ENCODE results near the gene ZNF284. TPM values are rescaled to one million over a fixed set of nuclear protein-coding genes. Genes with fewer than 3 reads are reported as not detected.

Gene ZNF284
- total RNA-seq = 0.76 and 0.81 TPM in 2 replicates

DNA sequence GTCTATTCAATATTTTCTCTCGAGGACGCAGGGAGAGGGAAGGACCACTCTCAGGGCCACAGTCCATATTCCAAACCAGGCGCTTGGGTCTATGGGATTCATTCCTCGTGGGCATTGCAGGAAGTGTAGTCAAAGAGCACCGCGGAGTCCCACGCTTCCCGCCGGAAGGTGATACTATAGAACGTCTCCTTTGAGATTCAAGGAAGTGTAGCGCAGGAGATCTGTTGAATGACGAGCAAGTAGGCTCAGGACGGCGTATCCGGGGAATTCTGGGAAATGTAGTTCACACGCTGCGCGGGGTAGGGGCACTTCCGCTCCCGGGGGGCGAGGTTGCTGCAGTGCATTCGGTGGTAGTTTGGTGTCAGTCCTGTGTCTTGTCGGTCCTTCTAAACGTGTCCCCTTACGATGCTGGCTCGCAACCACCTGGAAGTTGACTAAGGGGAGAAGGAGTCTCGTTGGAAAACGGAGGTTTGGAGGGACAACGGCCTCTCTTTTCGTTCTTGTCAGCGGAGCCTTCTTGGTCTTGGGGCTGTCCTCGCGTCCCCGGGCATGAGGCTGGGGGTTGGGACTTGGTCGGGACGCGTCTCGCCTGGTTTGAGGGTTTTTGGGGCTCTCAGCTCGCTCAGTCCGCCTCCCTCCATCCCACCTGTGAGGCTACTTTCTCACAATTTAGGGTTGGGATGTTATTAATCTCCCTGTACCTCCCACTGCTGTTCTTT lies at the start of gene ZNF284:
Gene ZNF284 (plus strand): TSS at position 336 of the 719 bp plus-strand sequence. CDS start 4,231 bp downstream, outside the sequence.

GRCh38 chr19:44025217-44025936 lies 46.6 kb upstream of the ZNF284 start, which contains the start of gene ZNF222:
TSS of gene ZNF222 (plus strand) at chr19:44025379. CDS start at chr19:44025437, 58 bp downstream.

GRCh38 chr19:44051650-44052402 lies 20.1 kb upstream of the ZNF284 start, which contains the start of gene ZNF223:
TSS of gene ZNF223 (plus strand) at chr19:44052036. CDS start at chr19:44055177, 3,141 bp downstream.

GRCh38 chr19:44093931-44094765 lies 22.2 kb downstream of the ZNF284 start, which contains the start of gene ZNF224:
TSS of gene ZNF224 (plus strand) at chr19:44094361. CDS start at chr19:44097874, 3,513 bp downstream.

DNA sequence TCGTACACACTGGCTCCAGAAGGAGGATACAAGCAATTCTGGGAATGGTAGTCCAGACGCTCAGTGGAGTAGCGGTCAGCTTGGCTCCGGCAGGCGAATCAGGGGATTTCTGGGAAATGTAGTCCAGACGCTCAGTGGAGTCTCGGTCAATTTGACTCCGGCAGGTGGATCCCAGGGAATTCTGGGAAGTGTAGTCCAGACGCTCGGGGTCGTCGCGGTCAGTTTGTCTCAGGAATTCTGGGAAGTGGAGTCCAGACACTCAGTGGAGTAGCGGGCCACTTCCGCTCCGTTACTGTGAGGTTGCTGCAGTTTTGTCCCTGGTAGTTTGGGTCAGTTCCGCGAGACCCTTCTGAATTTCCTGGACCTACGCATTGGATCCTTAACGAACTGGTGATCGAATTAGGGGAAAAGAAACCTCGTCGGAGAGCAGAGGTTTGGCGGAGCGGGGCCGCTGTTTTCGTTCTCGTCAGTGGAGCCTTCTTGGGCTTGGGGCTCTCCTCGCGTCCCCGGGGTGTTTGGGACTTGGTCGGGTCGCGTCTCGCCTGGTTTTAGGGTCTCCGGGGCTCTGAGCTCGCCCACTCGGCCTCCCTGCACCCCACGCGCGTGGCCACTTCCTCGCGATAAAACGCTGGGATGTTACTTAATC lies 41.3 kb downstream of the ZNF284 start, which contains the start of gene ZNF225:
Gene ZNF225 (plus strand): TSS at position 262 of the 646 bp plus-strand sequence. CDS start 2,429 bp downstream, outside the sequence.

Other genes starting within 250 kb of the ZNF284 start
- gene ZNF283, start 244.8 kb upstream of the ZNF284 start, total RNA-seq = 2.1 and 3.0 TPM in 2 replicates
- 0.33 and 1.8 TPM in 2 replicates for gene ZNF404, start 188.2 kb upstream of the ZNF284 start, total RNA-seq
- gene ZNF45, start 136.9 kb upstream of the ZNF284 start, total RNA-seq = 3.3 and 12.8 TPM in 2 replicates
- gene ZNF221, start 120.9 kb upstream of the ZNF284 start, total RNA-seq = 2.0 and 2.2 TPM in 2 replicates
- 5.9 and 6.1 TPM in 2 replicates for gene ZNF155, start 88.0 kb upstream of the ZNF284 start, total RNA-seq
- gene ZNF230, start 69.2 kb upstream of the ZNF284 start, total RNA-seq = 1.4 and 2.4 TPM in 2 replicates
- 1.6 and 3.4 TPM in 2 replicates for gene ZNF222, start 46.8 kb upstream of the ZNF284 start, total RNA-seq
- 1.9 and 2.1 TPM in 2 replicates for gene ZNF223, start 20.1 kb upstream of the ZNF284 start, total RNA-seq
- 3.9 and 5.2 TPM in 2 replicates for gene ZNF224, start 22.2 kb downstream of the ZNF284 start, total RNA-seq
- 1.3 and 1.5 TPM in 2 replicates for gene ZNF225, start 41.2 kb downstream of the ZNF284 start, total RNA-seq
- gene ZNF234, start 69.4 kb downstream of the ZNF284 start, total RNA-seq = 1.3 and 3.3 TPM in 2 replicates
- 3.3 and 7.7 TPM in 2 replicates for gene ZNF226, start 92.9 kb downstream of the ZNF284 start, total RNA-seq
- gene ZNF227, start 140.4 kb downstream of the ZNF284 start, total RNA-seq = 3.6 and 7.7 TPM in 2 replicates
- gene ZNF233, start 187.7 kb downstream of the ZNF284 start, total RNA-seq = 0.16 and 0.38 TPM in 2 replicates
- gene ZNF235, start 232.9 kb downstream of the ZNF284 start, total RNA-seq = 0.33 and 1.5 TPM in 2 replicates

Measured in mesangial cell (primary cell).